Head of caudate nucleus (tissue), 42 donors: ENCODE measurements around the gene ATP8B3.

ENCODE experiments used
- DNase-seq, 42 donors: peaks; one replicate each; pipeline versions ENCODE4 v3.0.0 to v3.0.0-alpha.2; 2020 to 2021; ENCODE audit warnings: mixed read lengths in 7 of 42
- intact Hi-C: fragments of 100-400 bp; cut with DNase I; formaldehyde crosslinking; loops from one replicate; pipeline ENCODE4 v1.15.0; 2022

ATP8B3 gene

GRCh38 chr19:1851654-1852580, 39.8 kb upstream of the ATP8B3 start:
- intact Hi-C loops: no loop called here
- peak in 40 of 42 donors; percentile 52 to 90 (median 73) for DNase-seq

GRCh38 chr19:1850809-1851653, 39.0 kb upstream of the ATP8B3 start:
- no peak for DNase-seq
- intact Hi-C loops: no loop called here

GRCh38 chr19:1849886-1850398, 37.9 kb upstream of the ATP8B3 start:
- intact Hi-C loops: no loop called here
- DNase-seq: no peak

- no peak for DNase-seq
- intact Hi-C loops: no loop called here
Measured at GRCh38 chr19:1849132-1849474, 37.0 kb upstream of the ATP8B3 start.

GRCh38 chr19:1848399-1849131, 36.5 kb upstream of the ATP8B3 start, which contains the start of gene REXO1:
TSS of gene REXO1 (minus strand) at chr19:1848483. CDS start at chr19:1848358, 125 bp downstream.
- intact Hi-C loops: no loop called here
- peak; percentile 88 to 98 (median 94) for DNase-seq

- intact Hi-C loops: no loop called here
- peak in 3 of 42 donors; percentile 14 to 22 (median 18) for DNase-seq
Measured at GRCh38 chr19:1847684-1848398, 35.8 kb upstream of the ATP8B3 start.

- no peak for DNase-seq
- intact Hi-C loops: no loop called here
Measured at GRCh38 chr19:1847348-1847683, 35.2 kb upstream of the ATP8B3 start.

GRCh38 chr19:1846517-1847204, 34.6 kb upstream of the ATP8B3 start:
- DNase-seq: peak in 30 of 42 donors; percentile 42 to 87 (median 72)
- intact Hi-C loops: no loop called here

GRCh38 chr19:1845642-1846041, 33.6 kb upstream of the ATP8B3 start:
- no peak for DNase-seq
- intact Hi-C loops: no loop called here

- DNase-seq: no peak
- intact Hi-C loops: no loop called here
Measured at GRCh38 chr19:1845125-1845515, 33.0 kb upstream of the ATP8B3 start.

GRCh38 chr19:1844513-1845124, 32.5 kb upstream of the ATP8B3 start:
- intact Hi-C loops: no loop called here

GRCh38 chr19:1843646-1844394, 31.7 kb upstream of the ATP8B3 start:
- intact Hi-C loops: no loop called here
- no peak for DNase-seq

More at GRCh38 chr19:1844513-1845124, 32.5 kb upstream of the ATP8B3 start:
- DNase-seq: no peak

- intact Hi-C loops: no loop called here
- no peak for DNase-seq
Measured at GRCh38 chr19:1843116-1843515, 31.0 kb upstream of the ATP8B3 start.

GRCh38 chr19:1841209-1841924, 29.3 kb upstream of the ATP8B3 start:
- DNase-seq: peak in 40 of 42 donors; percentile 33 to 89 (median 69)
- intact Hi-C loops: no loop called here

- DNase-seq: no peak
- intact Hi-C loops: no loop called here
Measured at GRCh38 chr19:1840541-1841115, 28.6 kb upstream of the ATP8B3 start.
